C4-2B (cell line): ENCODE results near the gene ME3.

Experiments used
- H3K27ac ChIP-seq: fragments of 450-650 bp; 2 replicates; pipeline ENCODE4 v1.5.1; 2017
- ZFX ChIP-seq: fragments of 450-650 bp; IDR thresholded peaks from 2 replicates; pipeline ENCODE4 v1.6.1; 2017
- TF ChIP-seq, protein P1 (sequence below): fragments of 450-650 bp; conservative IDR thresholded peaks from 2 replicates; pipeline ENCODE4 v1.5.1; 2017; ENCODE audit warnings: mild to moderate bottlenecking

Gene ME3

DNA sequence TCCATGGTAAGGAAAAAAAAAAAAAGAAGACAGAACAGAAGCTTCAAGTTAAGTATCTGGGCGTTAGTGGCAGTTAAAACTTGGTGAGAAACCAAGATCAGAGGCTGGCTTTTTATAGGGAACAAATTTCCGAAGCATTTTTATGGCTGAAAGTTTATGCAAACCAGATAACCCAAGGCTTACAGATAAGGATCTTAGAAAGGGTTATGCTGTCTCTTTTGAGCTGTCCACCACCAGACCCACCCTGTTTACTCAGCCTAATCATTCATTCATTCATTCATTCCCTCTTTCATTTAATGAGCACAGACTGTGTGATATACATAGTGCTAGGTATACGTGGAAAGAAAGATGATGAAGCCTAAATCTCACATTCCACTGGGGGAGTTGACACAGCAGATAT, 89.5 kb downstream of the ME3 start:
- TF ChIP-seq ZFX: no peak
- TF ChIP-seq, protein P1, sequence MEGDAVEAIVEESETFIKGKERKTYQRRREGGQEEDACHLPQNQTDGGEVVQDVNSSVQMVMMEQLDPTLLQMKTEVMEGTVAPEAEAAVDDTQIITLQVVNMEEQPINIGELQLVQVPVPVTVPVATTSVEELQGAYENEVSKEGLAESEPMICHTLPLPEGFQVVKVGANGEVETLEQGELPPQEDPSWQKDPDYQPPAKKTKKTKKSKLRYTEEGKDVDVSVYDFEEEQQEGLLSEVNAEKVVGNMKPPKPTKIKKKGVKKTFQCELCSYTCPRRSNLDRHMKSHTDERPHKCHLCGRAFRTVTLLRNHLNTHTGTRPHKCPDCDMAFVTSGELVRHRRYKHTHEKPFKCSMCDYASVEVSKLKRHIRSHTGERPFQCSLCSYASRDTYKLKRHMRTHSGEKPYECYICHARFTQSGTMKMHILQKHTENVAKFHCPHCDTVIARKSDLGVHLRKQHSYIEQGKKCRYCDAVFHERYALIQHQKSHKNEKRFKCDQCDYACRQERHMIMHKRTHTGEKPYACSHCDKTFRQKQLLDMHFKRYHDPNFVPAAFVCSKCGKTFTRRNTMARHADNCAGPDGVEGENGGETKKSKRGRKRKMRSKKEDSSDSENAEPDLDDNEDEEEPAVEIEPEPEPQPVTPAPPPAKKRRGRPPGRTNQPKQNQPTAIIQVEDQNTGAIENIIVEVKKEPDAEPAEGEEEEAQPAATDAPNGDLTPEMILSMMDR: no peak
- H3K27ac ChIP-seq: no peak overlapping the region

DNA sequence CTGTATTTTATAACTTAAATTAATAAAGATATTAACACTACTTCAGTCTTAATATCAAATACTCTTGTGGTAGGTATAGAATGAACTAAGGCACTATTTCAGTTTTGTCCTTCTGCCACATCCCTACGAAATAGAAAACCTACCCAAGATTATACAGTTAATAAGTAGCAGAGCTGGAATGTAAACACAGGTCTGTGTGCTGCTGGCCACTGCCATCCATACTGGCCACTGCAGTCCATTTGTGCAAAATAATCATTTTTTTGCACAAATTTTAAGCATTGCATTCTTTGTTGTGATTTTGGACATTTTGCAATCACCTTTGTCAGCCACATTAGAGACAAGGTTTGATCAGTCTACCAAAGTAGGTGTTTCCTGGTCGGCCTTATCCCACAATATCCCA, 91.9 kb downstream of the ME3 start:
- TF ChIP-seq, protein P1: no peak
- no peak for TF ChIP-seq ZFX
- no peak overlapping the region for H3K27ac ChIP-seq

DNA sequence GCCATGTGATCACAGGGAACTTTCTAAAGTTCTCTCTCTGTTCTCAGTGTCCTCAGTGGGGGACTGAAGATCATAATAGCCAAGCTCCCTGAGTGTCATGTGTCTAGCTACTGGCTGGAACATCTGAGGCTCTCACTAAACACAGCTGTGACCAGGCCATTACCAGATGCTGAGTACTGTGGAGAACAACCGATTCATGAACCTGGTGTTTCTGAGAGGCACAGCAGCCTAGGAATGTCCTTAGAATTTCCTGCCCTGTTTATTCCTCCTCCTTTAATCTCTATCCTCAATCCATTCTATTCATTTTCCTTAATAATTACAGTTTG, 93.0 kb downstream of the ME3 start:
- H3K27ac ChIP-seq: no peak overlapping the region
- TF ChIP-seq, protein P1: no peak
- TF ChIP-seq ZFX: no peak

DNA sequence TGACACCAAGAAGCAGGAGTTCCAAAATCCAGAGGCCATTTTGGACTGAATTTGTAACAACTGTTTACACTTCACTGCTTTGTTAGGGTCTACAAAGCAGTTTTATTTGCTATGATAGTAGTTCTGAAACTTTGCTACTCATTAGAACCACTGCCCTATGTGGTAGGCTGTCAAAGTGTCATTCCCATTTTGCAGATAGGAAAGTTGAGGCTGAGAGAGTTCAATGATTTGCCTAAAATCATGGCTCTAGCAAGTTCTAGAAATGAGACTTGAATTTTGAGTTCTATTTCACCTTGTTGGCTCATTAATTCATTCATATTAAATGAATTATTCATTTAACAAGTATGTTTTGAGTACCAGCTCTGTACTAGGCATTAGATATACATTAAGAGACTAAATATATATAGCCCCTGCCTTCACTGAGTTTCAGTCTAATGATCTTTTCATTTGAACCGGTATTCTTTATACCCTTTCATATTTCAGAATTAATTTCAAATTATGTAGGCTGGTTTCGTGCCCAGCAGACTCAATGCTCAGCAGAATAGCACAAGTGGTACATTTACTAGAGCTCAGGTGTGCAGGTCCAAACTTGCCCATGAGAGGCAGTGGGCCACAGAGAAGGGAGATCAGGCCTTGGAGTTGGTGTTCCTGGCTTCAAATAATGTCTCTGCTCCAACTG, 93.5 kb downstream of the ME3 start:
- TF ChIP-seq ZFX: no peak
- TF ChIP-seq, protein P1: no peak
- no peak overlapping the region for H3K27ac ChIP-seq

DNA sequence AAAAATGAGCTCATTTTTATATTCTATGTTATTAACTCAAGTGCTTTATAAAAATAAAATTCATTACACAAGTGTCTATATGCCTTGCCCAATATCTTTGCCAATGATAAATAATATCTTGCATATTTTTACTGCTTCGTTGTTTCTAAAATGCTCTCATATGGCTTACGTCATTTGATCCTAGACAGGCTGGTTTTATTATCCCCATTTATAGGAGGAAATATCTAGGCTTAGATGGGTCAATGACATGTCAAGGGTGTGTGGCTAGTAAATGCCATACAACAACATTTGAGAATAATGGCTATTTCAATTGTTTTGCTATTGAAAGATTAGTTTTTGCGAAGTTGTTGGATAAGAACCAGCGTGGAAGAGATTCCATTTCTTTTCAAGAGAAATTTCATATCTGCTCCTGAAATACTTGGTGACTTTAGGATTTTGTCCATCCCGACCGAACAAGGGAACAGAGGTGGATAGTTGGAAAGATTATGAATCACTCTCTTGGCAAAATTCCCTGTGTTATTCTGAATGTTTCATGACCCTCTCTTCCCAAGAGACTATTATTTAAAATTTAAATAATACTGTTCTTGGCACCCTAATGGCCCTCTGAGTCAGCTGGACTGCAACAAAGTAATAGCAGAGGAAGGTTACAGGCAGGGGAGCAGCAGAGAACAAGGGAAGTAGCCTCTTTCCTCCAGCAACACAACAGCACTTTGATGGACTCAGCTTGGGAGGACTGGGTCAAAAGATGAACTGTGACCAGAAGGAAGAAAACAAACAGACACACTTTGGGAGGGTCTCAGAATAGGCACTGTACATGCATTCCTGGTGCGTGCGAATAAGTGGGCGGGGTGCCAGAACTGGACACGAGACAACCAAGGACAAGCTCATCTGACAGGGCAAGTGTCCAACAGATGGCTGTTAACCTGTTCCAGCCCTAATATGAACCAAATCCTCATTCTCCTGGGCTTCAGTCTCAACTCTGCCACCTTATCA, 94.5 kb downstream of the ME3 start:
- no peak overlapping the region for H3K27ac ChIP-seq
- TF ChIP-seq, protein P1: no peak
- no peak for TF ChIP-seq ZFX

DNA sequence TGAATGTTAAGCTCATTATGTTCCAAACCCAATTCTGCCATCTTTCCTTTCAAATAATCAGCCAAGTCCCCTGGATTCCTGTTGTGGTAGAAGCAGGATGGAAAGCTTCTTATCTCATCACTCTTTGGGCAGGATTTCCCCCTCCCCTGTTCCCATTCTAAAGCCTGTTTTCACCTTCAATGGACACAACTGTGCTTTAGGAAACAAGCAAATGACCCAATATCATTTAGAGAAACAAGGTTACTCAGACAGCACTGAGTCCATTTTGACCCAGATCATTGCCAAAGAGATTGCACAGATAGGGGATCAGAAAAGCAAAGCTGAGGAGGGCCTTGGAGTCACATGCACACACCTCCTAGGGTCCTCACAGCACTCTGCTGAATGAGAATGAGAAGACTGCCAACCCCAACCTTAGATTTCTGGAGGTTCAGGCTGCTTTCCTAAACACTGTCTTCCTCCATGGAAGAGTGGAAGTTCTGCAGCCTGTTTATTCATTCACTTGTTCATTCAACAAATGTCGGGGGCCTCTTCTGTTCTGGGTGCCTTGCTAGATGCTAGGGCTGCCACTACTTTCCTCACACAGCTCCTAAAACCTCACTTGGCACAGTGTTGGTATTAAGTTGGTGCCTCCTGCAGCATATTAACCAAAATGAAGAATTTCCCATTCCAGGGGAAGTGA, 95.3 kb downstream of the ME3 start:
- no peak for TF ChIP-seq ZFX
- TF ChIP-seq, protein P1: no peak
- no peak overlapping the region for H3K27ac ChIP-seq

DNA sequence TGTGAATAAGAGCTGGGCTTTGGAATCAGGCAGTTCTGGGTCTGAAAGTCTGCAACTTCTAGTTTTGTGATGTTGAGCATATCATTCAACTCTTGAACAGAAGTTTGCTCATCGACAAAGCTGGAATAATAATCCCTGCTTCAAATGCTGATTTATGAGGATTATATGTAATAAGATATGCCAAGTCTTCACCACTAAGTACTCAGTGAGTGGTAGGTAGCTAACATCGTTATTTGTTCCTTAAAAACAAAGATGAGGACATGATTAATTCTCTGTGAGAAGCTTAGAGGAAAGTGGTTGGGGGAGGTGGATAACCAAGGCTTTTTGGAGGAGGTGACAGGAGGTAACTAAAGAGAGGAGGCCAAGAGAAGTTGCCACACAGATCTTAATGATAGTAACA, 96.5 kb downstream of the ME3 start:
- TF ChIP-seq ZFX: no peak
- TF ChIP-seq, protein P1: no peak
- no peak overlapping the region for H3K27ac ChIP-seq
